Measurements from ENCODE around the gene ANKRD6.

GRCh38 chr6:89489078-89489477 is 56.1 kb downstream of the ANKRD6 start:
- no peak for TF ChIP-seq POLR2AphosphoS5 (IDR thresholded peaks at IDR 0.05; ENCODE audit: insufficient read depth, low read depth, low read length)
- no peak for TF ChIP-seq EZH2 (IDR thresholded peaks at IDR 0.05; ENCODE audit: borderline replicate concordance, low read depth, low read length, severe bottlenecking)
- no peak for TF ChIP-seq CTCF (IDR thresholded peaks at IDR 0.05; ENCODE audit: extremely low read depth in 1 of 2, insufficient read depth in 1 of 2, low read depth in 1 of 2, low read length in 2 of 2)
- no peak for TF ChIP-seq POLR2A (IDR thresholded peaks at IDR 0.05; ENCODE audit: low read depth, low read length)
- TF ChIP-seq MAX (IDR thresholded peaks at IDR 0.05; ENCODE audit: insufficient read depth, insufficient read length), result no peak
- TF ChIP-seq JUN (IDR thresholded peaks at IDR 0.05; ENCODE audit: borderline replicate concordance, insufficient read depth, insufficient read length, low read depth), result no peak
